Transverse colon (tissue), 4 donors: Measurements from ENCODE around the gene FKBP7. TPM values are rescaled to one million over a fixed set of nuclear protein-coding genes. Genes with fewer than 3 reads are reported as not detected.

Experiments
- DNase-seq: peaks from one replicate; pipeline ENCODE4 v3.0.0-alpha.2; 2019
- H3K27ac ChIP-seq, 4 donors: fragments of 200-600 bp; sonication (generic); 2 replicates each; pipeline ENCODE4 v1.5.1; 2016 to 2018; ENCODE audit warnings: inconsistent platforms in 4 of 4
- H3K27me3 ChIP-seq: fragments of 200-600 bp; sonication (generic); 2 replicates; pipeline ENCODE4 v1.5.1; 2017; ENCODE audit warnings: inconsistent platforms
- H3K36me3 ChIP-seq, 4 donors: fragments of 200-600 bp; sonication (generic); 2 replicates each; pipeline ENCODE4 v1.5.1; 2017 to 2019; ENCODE audit warnings: inconsistent platforms in 4 of 4
- H3K4me1 ChIP-seq, 4 donors: fragments of 200-600 bp; sonication (generic); 2 replicates each; pipeline ENCODE4 v1.5.1; 2017 to 2020; ENCODE audit warnings: inconsistent platforms in 4 of 4
- H3K4me3 ChIP-seq, 4 donors: fragments of 200-600 bp; sonication (generic); 1 replicate in 1 of 4; 2 replicates in 3 of 4; pipeline versions ENCODE4 v1.5.1 to v1.6.1; 2017 to 2019; ENCODE audit warnings: inconsistent platforms in 4 of 4
- H3K9me3 ChIP-seq, 2 donors: fragments of 200-600 bp; sonication (generic); 2 replicates each; pipeline ENCODE4 v1.5.1; 2017 to 2019; ENCODE audit warnings: inconsistent platforms in 2 of 2
- EP300 ChIP-seq: sonication (generic); formaldehyde crosslinking; IDR thresholded peaks from one replicate; pipeline ENCODE4 v1.6.1; 2017; ENCODE audit warnings: antibody characterized with exemption, low read depth
- POLR2A ChIP-seq: fragments of 450-650 bp; IDR thresholded peaks from one replicate; pipeline ENCODE4 v1.6.1; 2016; ENCODE audit warnings: antibody characterized with exemption, mild to moderate bottlenecking, moderate library complexity
- POLR2AphosphoS5 ChIP-seq, 3 donors: sonication (generic); formaldehyde crosslinking; IDR thresholded peaks; one replicate each; pipeline ENCODE4 v1.6.1; 2016; ENCODE audit warnings: antibody characterized with exemption in 3 of 3
- WGBS, 2 donors: methylation state at CpG; one replicate each; pipeline ENCODE4 v1.1.5; 2018; ENCODE audit warnings: low coverage in 1 of 2; 5-methylcytosine and 5-hydroxymethylcytosine counted together
- in situ Hi-C, 4 donors: fragments of 200-750 bp; cut with MboI; loops; one replicate each; pipeline versions ENCODE4 v1.15.0 to v1.15.1; 2017; ENCODE audit warnings: low sequenced_read_pairs in 3 of 4, low pct_ligation_motif_present in 1 of 4, low pct_unique_long_range_greater_than_20kb in 1 of 4
- intact Hi-C: fragments of 100-400 bp; cut with DNase I; formaldehyde crosslinking; loops from one replicate; pipeline ENCODE4 v1.15.1; 2023; ENCODE audit warnings: low total_unique reads
- total RNA-seq, 4 donors: library from RNA; depleted of rRNA; stranded (reverse); fragments of >200 nt; gene quantifications; one replicate each; pipeline ENCODE4 v1.1.0, GENCODE V29; 2016
- TF ChIP-seq, protein P1 (sequence below), 5 experiments: fragments of 200-600 bp in 3 of 5; fragments of 450-650 bp in 2 of 5; sonication (generic) in 3 of 5; IDR thresholded peaks; 1 replicate in 2 of 5; 2 replicates in 3 of 5; pipeline ENCODE4 v1.5.1; 2016 to 2017; ENCODE audit warnings: antibody characterized with exemption in 5 of 5, inconsistent platforms in 3 of 5, mild to moderate bottlenecking in 2 of 5, moderate library complexity in 1 of 5

The FKBP7 gene
- total RNA-seq, 4 donors from 2014 or later: 0.37 to 5.2 (median 2.6) TPM; not detected in 1

DNA sequence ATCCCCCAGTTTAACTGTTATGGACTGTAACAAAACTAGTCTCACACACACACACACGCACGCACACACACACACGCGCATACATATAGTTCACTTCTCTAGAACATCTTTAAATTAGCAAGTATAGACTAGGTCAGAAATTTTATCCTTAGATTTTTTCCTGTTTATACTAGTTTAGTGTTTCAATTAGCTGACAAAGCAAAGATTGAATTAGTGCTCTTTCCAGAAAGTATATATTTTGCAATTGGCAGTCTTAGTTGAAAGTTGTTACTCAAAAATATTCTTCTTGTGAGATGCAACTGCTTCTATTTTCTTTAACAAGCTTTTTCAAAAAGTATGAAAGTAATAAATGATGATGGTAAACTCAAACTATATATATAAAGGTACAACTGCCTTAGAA is 24.4 kb upstream of the FKBP7 start:
- Histone ChIP-seq H3K4me1 (peaks cover 0 to 7% (median 2%) of the 10 kb centered on the region in 4 donors), H3K4me3 (no peak overlapping the region), H3K9me3 (no peaks in the 10 kb centered on the region), H3K27me3 (no peaks in the 10 kb centered on the region), H3K36me3 (peaks cover 0 to 58% (median 29%) of the 10 kb centered on the region in 4 donors), H3K27ac (no peak overlapping the region)
- intact Hi-C loops (no loop called here), in situ Hi-C loops (no loop called here)
- no peak for DNase-seq
- WGBS, 2 donors: 53 to 100% methylated on average over 4 of the region's 4 CpGs
- TF ChIP-seq, protein P1, sequence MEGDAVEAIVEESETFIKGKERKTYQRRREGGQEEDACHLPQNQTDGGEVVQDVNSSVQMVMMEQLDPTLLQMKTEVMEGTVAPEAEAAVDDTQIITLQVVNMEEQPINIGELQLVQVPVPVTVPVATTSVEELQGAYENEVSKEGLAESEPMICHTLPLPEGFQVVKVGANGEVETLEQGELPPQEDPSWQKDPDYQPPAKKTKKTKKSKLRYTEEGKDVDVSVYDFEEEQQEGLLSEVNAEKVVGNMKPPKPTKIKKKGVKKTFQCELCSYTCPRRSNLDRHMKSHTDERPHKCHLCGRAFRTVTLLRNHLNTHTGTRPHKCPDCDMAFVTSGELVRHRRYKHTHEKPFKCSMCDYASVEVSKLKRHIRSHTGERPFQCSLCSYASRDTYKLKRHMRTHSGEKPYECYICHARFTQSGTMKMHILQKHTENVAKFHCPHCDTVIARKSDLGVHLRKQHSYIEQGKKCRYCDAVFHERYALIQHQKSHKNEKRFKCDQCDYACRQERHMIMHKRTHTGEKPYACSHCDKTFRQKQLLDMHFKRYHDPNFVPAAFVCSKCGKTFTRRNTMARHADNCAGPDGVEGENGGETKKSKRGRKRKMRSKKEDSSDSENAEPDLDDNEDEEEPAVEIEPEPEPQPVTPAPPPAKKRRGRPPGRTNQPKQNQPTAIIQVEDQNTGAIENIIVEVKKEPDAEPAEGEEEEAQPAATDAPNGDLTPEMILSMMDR (IDR thresholded peaks at IDR 0.05): no peak
- TF ChIP-seq EP300: no peak
- TF ChIP-seq POLR2AphosphoS5 (IDR thresholded peaks at IDR 0.05): no peak
- no peak for TF ChIP-seq POLR2A

DNA sequence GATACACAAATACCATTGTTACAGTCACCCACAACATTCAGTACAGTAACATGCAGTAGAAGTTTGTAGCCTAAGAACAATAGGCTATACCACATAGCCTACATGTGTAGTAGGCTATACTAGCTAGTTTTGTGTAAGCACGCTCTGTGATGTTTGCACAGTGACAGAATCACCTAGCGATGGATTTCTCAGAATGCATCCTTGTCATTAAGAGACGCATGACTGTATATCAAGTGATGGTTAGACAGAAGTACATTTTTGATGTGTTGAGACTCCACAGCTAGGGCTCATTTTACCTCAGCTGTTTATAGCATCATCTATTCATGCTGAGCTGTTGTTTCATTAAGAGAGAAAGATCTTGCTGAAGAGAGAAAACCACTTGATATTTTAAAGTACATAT is 21.2 kb upstream of the FKBP7 start:
- TF ChIP-seq EP300 (no peak), POLR2AphosphoS5 (IDR thresholded peaks at IDR 0.05) (no peak), POLR2A (no peak)
- TF ChIP-seq, protein P1 (IDR thresholded peaks at IDR 0.05): no peak
- H3K9me3 ChIP-seq: no peaks in the 10 kb centered on the region
- DNase-seq: no peak
- H3K4me3 ChIP-seq: no peak overlapping the region
- in situ Hi-C loops (no loop called here), intact Hi-C loops (no loop called here)
- WGBS, 2 donors: 87 to 98% methylated on average over 3 of the region's 3 CpGs
- peaks cover 0 to 69% (median 25%) of the 10 kb centered on the region in 4 donors for H3K36me3 ChIP-seq
- H3K4me1 ChIP-seq: peaks cover 0 to 15% (median 6%) of the 10 kb centered on the region in 4 donors
- no peaks in the 10 kb centered on the region for H3K27me3 ChIP-seq
- H3K27ac ChIP-seq: no peak overlapping the region

DNA sequence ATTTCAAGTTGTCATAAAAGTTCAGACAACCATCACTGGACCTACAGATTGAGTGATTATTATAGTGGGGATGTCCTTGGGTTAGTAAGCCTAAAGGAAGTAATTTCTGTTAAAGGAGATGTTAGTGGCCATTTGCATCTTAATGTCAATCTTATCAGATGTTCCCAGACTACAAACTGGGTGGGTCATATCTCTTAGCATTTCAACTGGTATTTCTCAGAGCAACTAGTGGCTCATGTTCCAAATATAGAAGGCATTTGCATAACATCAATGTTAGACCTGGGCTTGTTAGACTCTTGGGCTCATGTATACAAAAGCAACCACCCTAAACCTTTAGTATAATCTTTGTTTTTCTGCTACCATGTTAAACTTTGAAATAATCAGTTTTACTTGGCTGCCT is 19.7 kb upstream of the FKBP7 start:
- Histone ChIP-seq H3K27ac (no peak overlapping the region), H3K9me3 (no peaks in the 10 kb centered on the region), H3K4me1 (peaks cover 0 to 15% (median 6%) of the 10 kb centered on the region in 4 donors), H3K27me3 (no peaks in the 10 kb centered on the region), H3K4me3 (no peak overlapping the region), H3K36me3 (peaks cover 0 to 68% (median 27%) of the 10 kb centered on the region in 4 donors)
- no peak for DNase-seq
- in situ Hi-C loops: no loop called here
- TF ChIP-seq, protein P1 (IDR thresholded peaks at IDR 0.05): no peak
- TF ChIP-seq POLR2A (no peak), POLR2AphosphoS5 (IDR thresholded peaks at IDR 0.05) (no peak), EP300 (no peak)
- intact Hi-C loops: no loop called here

DNA sequence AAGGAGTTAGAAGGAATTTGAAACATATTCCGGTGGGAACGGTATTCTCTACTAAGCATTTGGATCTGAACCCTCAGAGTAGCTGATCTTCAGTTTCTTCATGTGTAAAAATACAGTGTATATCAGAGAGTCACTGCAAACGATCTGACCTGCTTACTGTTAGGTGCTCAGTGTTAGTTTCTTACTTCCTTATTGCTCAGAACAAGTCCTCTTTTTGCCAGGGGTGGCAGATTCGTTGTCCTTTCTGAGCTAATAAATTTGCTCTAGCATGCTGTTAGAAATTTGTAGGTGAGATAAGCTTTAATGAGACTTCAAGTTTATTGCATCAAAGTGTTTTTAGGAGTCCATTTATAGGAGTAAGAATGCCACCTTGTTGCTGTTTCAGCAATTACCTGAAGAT is 17.6 kb upstream of the FKBP7 start:
- Histone ChIP-seq H3K27ac (peak overlapping the region; percentile 46 to 58 (median 52)), H3K4me3 (no peak overlapping the region), H3K4me1 (peaks cover 0 to 15% (median 6%) of the 10 kb centered on the region in 4 donors), H3K27me3 (no peaks in the 10 kb centered on the region), H3K9me3 (no peaks in the 10 kb centered on the region), H3K36me3 (peaks cover 0 to 65% (median 27%) of the 10 kb centered on the region in 4 donors)
- no peak for DNase-seq
- intact Hi-C loops (no loop called here), in situ Hi-C loops (no loop called here)
- TF ChIP-seq POLR2AphosphoS5 (IDR thresholded peaks at IDR 0.05) (no peak), POLR2A (no peak), EP300 (no peak)
- TF ChIP-seq, protein P1 (IDR thresholded peaks at IDR 0.05): no peak
- WGBS, 2 donors: 50 to 66% methylated on average over 3 to 4 of the region's 4 CpGs
